CD4-positive, alpha-beta memory T cell (primary cell): ENCODE data around the gene MYF6. TPM values are rescaled to one million over a fixed set of nuclear protein-coding genes. Genes with fewer than 3 reads are reported as not detected.

ENCODE experiments used
- CTCF ChIA-PET: fragments of 350-600 bp; sonication (Branson Sonifier 250); formaldehyde crosslinking; loops from one replicate; lab custom pipeline; 2021; ENCODE audit warnings: inconsistent platforms; ENCODE audit not compliant: partially characterized antibody; lab: Charles Lee
- POLR2A ChIA-PET: fragments of 350-600 bp; sonication (Branson Sonifier 250); formaldehyde crosslinking; loops from one replicate; lab custom pipeline; 2021; ENCODE audit not compliant: partially characterized antibody; lab: Charles Lee
- DNase-seq, 5 donors: peaks; one replicate each; pipeline versions ENCODE4 v3.0.0 to v3.0.0-alpha.2; 2020 to 2022; ENCODE audit warnings: mixed read lengths in 1 of 5
- H3K27ac ChIP-seq: one replicate; pipeline ENCODE4 v1.7.0; 2013; ENCODE audit warnings: low read depth, low read length
- H3K27me3 ChIP-seq: 2 replicates; pipeline ENCODE4 v1.7.0; 2013; ENCODE audit warnings: mild to moderate bottlenecking, low read length, moderate library complexity; ENCODE audit not compliant: insufficient read depth
- H3K36me3 ChIP-seq: 2 replicates; pipeline ENCODE4 v1.7.0; 2013; ENCODE audit warnings: mild to moderate bottlenecking, low read length, moderate library complexity; ENCODE audit not compliant: insufficient read depth
- H3K4me1 ChIP-seq: 2 replicates; pipeline ENCODE4 v1.7.0; 2013; ENCODE audit warnings: mild to moderate bottlenecking, low read length, moderate library complexity; ENCODE audit not compliant: insufficient read depth
- H3K4me3 ChIP-seq, 2 donors: one replicate each; pipeline ENCODE4 v1.7.0; 2013; ENCODE audit warnings: low read length in 2 of 2, mild to moderate bottlenecking in 1 of 2
- H3K9me3 ChIP-seq, 2 donors: one replicate each; pipeline ENCODE4 v1.7.0; 2013; ENCODE audit warnings: low read length in 2 of 2, control low read depth in 1 of 2; ENCODE audit not compliant: control insufficient read depth in 1 of 2
- H3K27ac Mint-ChIP-seq, 7 donors: one replicate each; pipeline ENCODE4 v1.8.0; 2020 to 2021; ENCODE audit warnings: mixed read lengths in 7 of 7, mild to moderate bottlenecking in 6 of 7, inconsistent platforms in 3 of 7, moderate library complexity in 3 of 7
- H3K27me3 Mint-ChIP-seq, 2 donors: one replicate each; pipeline ENCODE4 v1.8.0; 2020 to 2021; ENCODE audit warnings: mixed read lengths in 2 of 2
- H3K36me3 Mint-ChIP-seq, 2 donors: one replicate each; pipeline ENCODE4 v1.8.0; 2020 to 2021; ENCODE audit warnings: mixed read lengths in 2 of 2, inconsistent platforms in 1 of 2, mild to moderate bottlenecking in 1 of 2
- H3K4me1 Mint-ChIP-seq, 4 donors: one replicate each; pipeline ENCODE4 v1.8.0; 2020 to 2021; ENCODE audit warnings: mixed read lengths in 4 of 4, mild to moderate bottlenecking in 1 of 4
- H3K4me3 Mint-ChIP-seq, 8 donors: one replicate each; pipeline ENCODE4 v1.8.0; 2020 to 2021; ENCODE audit warnings: mixed read lengths in 8 of 8, mild to moderate bottlenecking in 7 of 8, moderate library complexity in 6 of 8, inconsistent platforms in 3 of 8
- H3K9me3 Mint-ChIP-seq, 8 donors: one replicate each; pipeline ENCODE4 v1.8.0; 2020 to 2021; ENCODE audit warnings: mixed read lengths in 8 of 8, mild to moderate bottlenecking in 5 of 8, inconsistent platforms in 3 of 8, moderate library complexity in 1 of 8
- intact Hi-C: fragments of 100-400 bp; cut with micrococcal nuclease; formaldehyde crosslinking; loops from one replicate; pipeline ENCODE4 v1.15.1; 2023
- polyA plus RNA-seq, 2 donors: library from polyadenylated mRNA; unstranded; fragments of 300-500 nt; fragmentation: Illumina TruSeq; gene quantifications; one replicate each; pipeline ENCODE4 v1.2.3, GENCODE V29; 2021
- total RNA-seq, 2 experiments: library from RNA; stranded (reverse); gene quantifications; one replicate each; pipeline ENCODE4 v1.2.3, GENCODE V29; 2021

The MYF6 gene
- total and polyA plus RNA-seq, 4 experiments from 2014 or later: not detected

GRCh38 chr12:80721326-80721725, 13.9 kb downstream of the MYF6 start:
- no peaks in the 10 kb centered on the region for H3K27me3 Mint-ChIP-seq
- no peaks in the 10 kb centered on the region for H3K36me3 ChIP-seq
- no peak overlapping the region for H3K4me3 Mint-ChIP-seq
- H3K4me1 ChIP-seq: no peaks in the 10 kb centered on the region
- no peaks in the 10 kb centered on the region for H3K36me3 Mint-ChIP-seq
- no peaks in the 10 kb centered on the region for H3K27me3 ChIP-seq
- H3K9me3 ChIP-seq: no peaks in the 10 kb centered on the region
- no peak overlapping the region for H3K27ac Mint-ChIP-seq
- intact Hi-C loops: no loop called here
- peaks cover 0 to 3% (median under 1%) of the 10 kb centered on the region in 8 donors for H3K9me3 Mint-ChIP-seq
- no peak for DNase-seq
- POLR2A ChIA-PET: no interaction called here
- CTCF ChIA-PET: no interaction called here
- no peak overlapping the region for H3K4me3 ChIP-seq
- no peaks in the 10 kb centered on the region for H3K4me1 Mint-ChIP-seq
- H3K27ac ChIP-seq: no peak overlapping the region

- intact Hi-C loops: no loop called here
- no peaks in the 10 kb centered on the region for H3K27me3 Mint-ChIP-seq
- Histone ChIP-seq H3K9me3 (no peaks in the 10 kb centered on the region), H3K27ac (no peak overlapping the region), H3K4me3 (no peak overlapping the region), H3K27me3 (no peaks in the 10 kb centered on the region), H3K36me3 (no peaks in the 10 kb centered on the region), H3K4me1 (no peaks in the 10 kb centered on the region)
- ChIA-PET CTCF (no interaction called here), POLR2A (no interaction called here)
- peaks cover 0 to 3% (median 2%) of the 10 kb centered on the region in 8 donors for H3K9me3 Mint-ChIP-seq
- H3K36me3 Mint-ChIP-seq: no peaks in the 10 kb centered on the region
- no peak for DNase-seq
- no peaks in the 10 kb centered on the region for H3K4me1 Mint-ChIP-seq
- no peak overlapping the region for H3K27ac Mint-ChIP-seq
- no peak overlapping the region for H3K4me3 Mint-ChIP-seq
These were observed 38.5 kb downstream of the MYF6 start for GRCh38 chr12:80745851-80746505.

GRCh38 chr12:80747800-80748199, 40.4 kb downstream of the MYF6 start:
- no peaks in the 10 kb centered on the region for H3K27me3 ChIP-seq
- Mint-ChIP-seq H3K27ac (no peak overlapping the region), H3K9me3 (peaks cover 0 to 5% (median 3%) of the 10 kb centered on the region in 8 donors), H3K4me1 (no peaks in the 10 kb centered on the region), H3K27me3 (no peaks in the 10 kb centered on the region), H3K36me3 (no peaks in the 10 kb centered on the region), H3K4me3 (no peak overlapping the region)
- ChIA-PET CTCF (no interaction called here), POLR2A (no interaction called here)
- H3K4me1 ChIP-seq: no peaks in the 10 kb centered on the region
- intact Hi-C loops: no loop called here
- DNase-seq: no peak
- H3K9me3 ChIP-seq: no peaks in the 10 kb centered on the region
- no peak overlapping the region for H3K27ac ChIP-seq
- no peak overlapping the region for H3K4me3 ChIP-seq
- no peaks in the 10 kb centered on the region for H3K36me3 ChIP-seq

- no peaks in the 10 kb centered on the region for H3K36me3 Mint-ChIP-seq
- Histone ChIP-seq H3K9me3 (no peaks in the 10 kb centered on the region), H3K4me3 (no peak overlapping the region), H3K36me3 (no peaks in the 10 kb centered on the region), H3K27ac (no peak overlapping the region), H3K27me3 (no peaks in the 10 kb centered on the region), H3K4me1 (no peaks in the 10 kb centered on the region)
- POLR2A ChIA-PET: no interaction called here
- H3K27me3 Mint-ChIP-seq: no peaks in the 10 kb centered on the region
- no peak for DNase-seq
- no peaks in the 10 kb centered on the region for H3K4me1 Mint-ChIP-seq
- intact Hi-C loops: no loop called here
- H3K27ac Mint-ChIP-seq: no peak overlapping the region
- CTCF ChIA-PET: no interaction called here
- peaks cover 0 to 6% (median 3%) of the 10 kb centered on the region in 8 donors for H3K9me3 Mint-ChIP-seq
- H3K4me3 Mint-ChIP-seq: no peak overlapping the region
These were observed 42.0 kb downstream of the MYF6 start for GRCh38 chr12:80749456-80749855.

- Histone ChIP-seq H3K27me3 (no peaks in the 10 kb centered on the region), H3K9me3 (no peaks in the 10 kb centered on the region), H3K36me3 (no peaks in the 10 kb centered on the region), H3K27ac (no peak overlapping the region), H3K4me1 (no peaks in the 10 kb centered on the region), H3K4me3 (no peak overlapping the region)
- Mint-ChIP-seq H3K36me3 (no peaks in the 10 kb centered on the region), H3K9me3 (peaks cover 0 to 15% (median 5%) of the 10 kb centered on the region in 8 donors), H3K4me3 (no peak overlapping the region), H3K27ac (no peak overlapping the region), H3K27me3 (no peaks in the 10 kb centered on the region), H3K4me1 (no peaks in the 10 kb centered on the region)
- ChIA-PET CTCF (no interaction called here), POLR2A (no interaction called here)
- intact Hi-C loops: no loop called here
- DNase-seq: no peak
These were observed 45.0 kb downstream of the MYF6 start for GRCh38 chr12:80752464-80752863.

GRCh38 chr12:80754274-80754673, 46.8 kb downstream of the MYF6 start:
- Mint-ChIP-seq H3K4me1 (no peaks in the 10 kb centered on the region), H3K9me3 (peaks cover 0 to 11% (median 5%) of the 10 kb centered on the region in 8 donors), H3K4me3 (no peak overlapping the region), H3K27me3 (no peaks in the 10 kb centered on the region), H3K27ac (no peak overlapping the region), H3K36me3 (no peaks in the 10 kb centered on the region)
- no peak overlapping the region for H3K4me3 ChIP-seq
- H3K36me3 ChIP-seq: no peaks in the 10 kb centered on the region
- no peaks in the 10 kb centered on the region for H3K4me1 ChIP-seq
- H3K27ac ChIP-seq: no peak overlapping the region
- ChIA-PET POLR2A (no interaction called here), CTCF (no interaction called here)
- H3K9me3 ChIP-seq: no peaks in the 10 kb centered on the region
- intact Hi-C loops: no loop called here
- H3K27me3 ChIP-seq: no peaks in the 10 kb centered on the region
- DNase-seq: no peak

- no peaks in the 10 kb centered on the region for H3K27me3 ChIP-seq
- H3K9me3 ChIP-seq: no peaks in the 10 kb centered on the region
- Mint-ChIP-seq H3K4me3 (no peak overlapping the region), H3K27ac (no peak overlapping the region), H3K27me3 (no peaks in the 10 kb centered on the region), H3K9me3 (peaks cover 0 to 11% (median 3%) of the 10 kb centered on the region in 8 donors), H3K36me3 (no peaks in the 10 kb centered on the region), H3K4me1 (no peaks in the 10 kb centered on the region)
- ChIA-PET POLR2A (no interaction called here), CTCF (no interaction called here)
- H3K36me3 ChIP-seq: no peaks in the 10 kb centered on the region
- DNase-seq: no peak
- no peaks in the 10 kb centered on the region for H3K4me1 ChIP-seq
- intact Hi-C loops: no loop called here
- H3K27ac ChIP-seq: no peak overlapping the region
- H3K4me3 ChIP-seq: no peak overlapping the region
These were observed 49.4 kb downstream of the MYF6 start for GRCh38 chr12:80756875-80757274.
